T-helper 1 cell treated with Interleukin-12 subunit alpha and Interleukin-12 subunit beta and Interleukin-4 antibody, amounts not matched to agents 30 μg/mL and 1 μg/mL, for 36 hours (primary cell): Measurements from ENCODE around the gene SRRM5.
A peak's percentile ranks its signal among the peaks of the same experiment; 100 is the strongest.

Experiments used
- H3K27ac Mint-ChIP-seq: one replicate; pipeline ENCODE4 v1.8.0; 2021; ENCODE audit warnings: mild to moderate bottlenecking, mixed read lengths
- H3K27me3 Mint-ChIP-seq: one replicate; pipeline ENCODE4 v1.8.0; 2021; ENCODE audit warnings: low read depth, mixed read lengths
- H3K36me3 Mint-ChIP-seq: one replicate; pipeline ENCODE4 v1.8.0; 2021; ENCODE audit warnings: low read depth, mixed read lengths
- H3K4me1 Mint-ChIP-seq: one replicate; pipeline ENCODE4 v1.8.0; 2021; ENCODE audit warnings: low read depth, mixed read lengths
- H3K4me3 Mint-ChIP-seq: one replicate; pipeline ENCODE4 v1.8.0; 2021; ENCODE audit warnings: mild to moderate bottlenecking, moderate library complexity, mixed read lengths
- H3K9me3 Mint-ChIP-seq: one replicate; pipeline ENCODE4 v1.8.0; 2021; ENCODE audit warnings: mixed read lengths

The SRRM5 gene

GRCh38 chr19:43651758-43652545 is 40.1 kb downstream of the SRRM5 start:
- no peak overlapping the region for H3K4me3 Mint-ChIP-seq
- H3K4me1 Mint-ChIP-seq: peaks cover 3% of the 10 kb centered on the region
- H3K36me3 Mint-ChIP-seq: peaks cover 38% of the 10 kb centered on the region
- H3K9me3 Mint-ChIP-seq: no peaks in the 10 kb centered on the region
- no peak overlapping the region for H3K27ac Mint-ChIP-seq
- H3K27me3 Mint-ChIP-seq: no peaks in the 10 kb centered on the region

- H3K36me3 Mint-ChIP-seq: peaks cover 43% of the 10 kb centered on the region
- peaks cover 3% of the 10 kb centered on the region for H3K4me1 Mint-ChIP-seq
- H3K27ac Mint-ChIP-seq: no peak overlapping the region
- H3K9me3 Mint-ChIP-seq: no peaks in the 10 kb centered on the region
- no peaks in the 10 kb centered on the region for H3K27me3 Mint-ChIP-seq
- no peak overlapping the region for H3K4me3 Mint-ChIP-seq
Observed at GRCh38 chr19:43652546-43652874, 40.6 kb downstream of the SRRM5 start.

- Mint-ChIP-seq H3K4me1 (peaks cover 3% of the 10 kb centered on the region), H3K9me3 (no peaks in the 10 kb centered on the region), H3K4me3 (no peak overlapping the region), H3K27me3 (no peaks in the 10 kb centered on the region), H3K36me3 (peaks cover 57% of the 10 kb centered on the region), H3K27ac (no peak overlapping the region)
Observed at GRCh38 chr19:43656436-43656835, 44.5 kb downstream of the SRRM5 start.

GRCh38 chr19:43658001-43658400 is 46.1 kb downstream of the SRRM5 start:
- H3K36me3 Mint-ChIP-seq: peaks cover 59% of the 10 kb centered on the region
- H3K9me3 Mint-ChIP-seq: no peaks in the 10 kb centered on the region
- H3K4me3 Mint-ChIP-seq: no peak overlapping the region
- H3K27ac Mint-ChIP-seq: no peak overlapping the region
- peaks cover 3% of the 10 kb centered on the region for H3K4me1 Mint-ChIP-seq
- H3K27me3 Mint-ChIP-seq: no peaks in the 10 kb centered on the region

GRCh38 chr19:43658494-43658893 is 46.6 kb downstream of the SRRM5 start:
- no peak overlapping the region for H3K4me3 Mint-ChIP-seq
- no peaks in the 10 kb centered on the region for H3K27me3 Mint-ChIP-seq
- peaks cover 3% of the 10 kb centered on the region for H3K4me1 Mint-ChIP-seq
- H3K9me3 Mint-ChIP-seq: no peaks in the 10 kb centered on the region
- no peak overlapping the region for H3K27ac Mint-ChIP-seq
- H3K36me3 Mint-ChIP-seq: peaks cover 55% of the 10 kb centered on the region

GRCh38 chr19:43660301-43660970 is 48.5 kb downstream of the SRRM5 start:
- Mint-ChIP-seq H3K27me3 (no peaks in the 10 kb centered on the region), H3K4me1 (peaks cover 16% of the 10 kb centered on the region), H3K9me3 (no peaks in the 10 kb centered on the region), H3K27ac (no peak overlapping the region), H3K36me3 (peaks cover 61% of the 10 kb centered on the region), H3K4me3 (no peak overlapping the region)

- no peaks in the 10 kb centered on the region for H3K27me3 Mint-ChIP-seq
- no peaks in the 10 kb centered on the region for H3K9me3 Mint-ChIP-seq
- H3K4me1 Mint-ChIP-seq: peaks cover 16% of the 10 kb centered on the region
- peaks cover 56% of the 10 kb centered on the region for H3K36me3 Mint-ChIP-seq
- H3K4me3 Mint-ChIP-seq: no peak overlapping the region
- no peak overlapping the region for H3K27ac Mint-ChIP-seq
Observed at GRCh38 chr19:43660971-43661360, 49.1 kb downstream of the SRRM5 start.

GRCh38 chr19:43662487-43662886 is 50.6 kb downstream of the SRRM5 start:
- no peaks in the 10 kb centered on the region for H3K9me3 Mint-ChIP-seq
- H3K4me3 Mint-ChIP-seq: no peak overlapping the region
- no peaks in the 10 kb centered on the region for H3K27me3 Mint-ChIP-seq
- peaks cover 56% of the 10 kb centered on the region for H3K36me3 Mint-ChIP-seq
- no peak overlapping the region for H3K27ac Mint-ChIP-seq
- H3K4me1 Mint-ChIP-seq: peaks cover 19% of the 10 kb centered on the region

GRCh38 chr19:43664018-43664417 is 52.1 kb downstream of the SRRM5 start:
- Mint-ChIP-seq H3K36me3 (peaks cover 53% of the 10 kb centered on the region), H3K27ac (peak overlapping the region; percentile 71), H3K4me3 (peak overlapping the region; percentile 53), H3K4me1 (peaks cover 30% of the 10 kb centered on the region), H3K9me3 (no peaks in the 10 kb centered on the region), H3K27me3 (no peaks in the 10 kb centered on the region)
